SU-DHL-6 (cell line): ENCODE results near the gene CYP19A1.

Experiments used
- H2AFZ ChIP-seq: fragments of 200-600 bp; sonication (generic); 2 replicates; pipeline ENCODE4 v1.6.1; 2014; ENCODE audit warnings: low read depth, mild to moderate bottlenecking, moderate library complexity, mixed read lengths, antibody characterized with exemption, low read length; ENCODE audit not compliant: severe bottlenecking
- H3F3A ChIP-seq: fragments of 200-600 bp; shearing (Covaris generic); 2 replicates; pipeline ENCODE4 v1.6.0; 2016; ENCODE audit warnings: antibody characterized with exemption, mild to moderate bottlenecking; ENCODE audit not compliant: insufficient read depth
- H3K27ac ChIP-seq: fragments of 200-600 bp; sonication (generic); 2 replicates; pipeline ENCODE4 v1.5.1; 2016; ENCODE audit warnings: low read depth, mild to moderate bottlenecking, low read length, moderate library complexity, mixed read lengths
- H3K27me3 ChIP-seq: fragments of 200-600 bp; sonication (generic), shearing (Covaris generic); 2 replicates; pipeline ENCODE4 v1.6.0; 2014; ENCODE audit warnings: mild to moderate bottlenecking, low read length
- H3K36me3 ChIP-seq: fragments of 200-600 bp; sonication (generic); 2 replicates; pipeline ENCODE4 v1.6.1; 2014; ENCODE audit warnings: mild to moderate bottlenecking, low read length, mixed read lengths
- H3K4me2 ChIP-seq: fragments of 300-600, 200-600 bp; shearing (Covaris generic), sonication (generic); 2 replicates; pipeline ENCODE4 v1.6.0; 2014; ENCODE audit warnings: low read length, low read depth, mild to moderate bottlenecking; ENCODE audit not compliant: poor library complexity, severe bottlenecking
- H3K4me3 ChIP-seq: fragments of 200-600 bp; sonication (generic); 2 replicates; pipeline ENCODE4 v1.5.1; 2014; ENCODE audit warnings: antibody characterized with exemption, low read length, mild to moderate bottlenecking, mixed read lengths; ENCODE audit not compliant: insufficient read depth, poor library complexity, severe bottlenecking
- H3K79me2 ChIP-seq: fragments of 200-600 bp; sonication (generic); 2 replicates; pipeline ENCODE4 v1.6.1; 2014; ENCODE audit warnings: mild to moderate bottlenecking, low read length, moderate library complexity; ENCODE audit not compliant: insufficient read depth
- H3K9ac ChIP-seq: fragments of 200-600 bp; sonication (generic); 2 replicates; pipeline ENCODE4 v1.7.0; 2014; ENCODE audit warnings: mild to moderate bottlenecking, low read length
- H3K9me2 ChIP-seq: fragments of 200-600 bp; sonication (generic); replicated peaks from 2 replicates; pipeline ENCODE4 v1.6.1; 2014; ENCODE audit warnings: low read length; ENCODE audit not compliant: insufficient read depth
- H3K9me3 ChIP-seq: fragments of 200-600 bp; sonication (generic); 2 replicates; pipeline ENCODE4 v1.6.1; 2014; ENCODE audit warnings: low read length, mixed read lengths; ENCODE audit not compliant: insufficient read depth
- H4K20me1 ChIP-seq: fragments of 200-600 bp; sonication (generic); 2 replicates; pipeline ENCODE4 v1.6.1; 2014; ENCODE audit warnings: low read depth, mild to moderate bottlenecking, antibody characterized with exemption, low read length, moderate library complexity, mixed read lengths
- EZH2phosphoT487 ChIP-seq: fragments of 200-600 bp; sonication (generic), shearing (Covaris generic); conservative IDR thresholded peaks from 2 replicates; pipeline ENCODE4 v1.6.1; 2018; ENCODE audit warnings: mild to moderate bottlenecking, antibody characterized with exemption, low read length, moderate library complexity, mixed read lengths
- TF ChIP-seq, protein P1 (sequence below): fragments of 200-600 bp; sonication (generic); IDR thresholded peaks from one replicate; pipeline ENCODE4 v1.5.1; 2017; ENCODE audit warnings: antibody characterized with exemption, mild to moderate bottlenecking, low read length, moderate library complexity; ENCODE audit not compliant: insufficient read depth, poor library complexity, severe bottlenecking

The CYP19A1 gene

GRCh38 chr15:51312166-51313073 lies 26.0 kb downstream of the CYP19A1 start:
- H3F3A ChIP-seq = no peaks in the 10 kb centered on the region
- no peak overlapping the region for H3K9ac ChIP-seq
- H3K9me2 ChIP-seq = no peaks in the 10 kb centered on the region
- H3K4me3 ChIP-seq = no peak overlapping the region
- H3K9me3 ChIP-seq = no peaks in the 10 kb centered on the region
- H3K36me3 ChIP-seq = no peaks in the 10 kb centered on the region
- TF ChIP-seq, protein P1, sequence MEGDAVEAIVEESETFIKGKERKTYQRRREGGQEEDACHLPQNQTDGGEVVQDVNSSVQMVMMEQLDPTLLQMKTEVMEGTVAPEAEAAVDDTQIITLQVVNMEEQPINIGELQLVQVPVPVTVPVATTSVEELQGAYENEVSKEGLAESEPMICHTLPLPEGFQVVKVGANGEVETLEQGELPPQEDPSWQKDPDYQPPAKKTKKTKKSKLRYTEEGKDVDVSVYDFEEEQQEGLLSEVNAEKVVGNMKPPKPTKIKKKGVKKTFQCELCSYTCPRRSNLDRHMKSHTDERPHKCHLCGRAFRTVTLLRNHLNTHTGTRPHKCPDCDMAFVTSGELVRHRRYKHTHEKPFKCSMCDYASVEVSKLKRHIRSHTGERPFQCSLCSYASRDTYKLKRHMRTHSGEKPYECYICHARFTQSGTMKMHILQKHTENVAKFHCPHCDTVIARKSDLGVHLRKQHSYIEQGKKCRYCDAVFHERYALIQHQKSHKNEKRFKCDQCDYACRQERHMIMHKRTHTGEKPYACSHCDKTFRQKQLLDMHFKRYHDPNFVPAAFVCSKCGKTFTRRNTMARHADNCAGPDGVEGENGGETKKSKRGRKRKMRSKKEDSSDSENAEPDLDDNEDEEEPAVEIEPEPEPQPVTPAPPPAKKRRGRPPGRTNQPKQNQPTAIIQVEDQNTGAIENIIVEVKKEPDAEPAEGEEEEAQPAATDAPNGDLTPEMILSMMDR = no peak
- TF ChIP-seq EZH2phosphoT487 = no peak
- H2AFZ ChIP-seq = no peak overlapping the region
- H3K27me3 ChIP-seq = no peaks in the 10 kb centered on the region
- H3K4me2 ChIP-seq = no peak overlapping the region
- no peak overlapping the region for H3K27ac ChIP-seq
- no peaks in the 10 kb centered on the region for H4K20me1 ChIP-seq
- no peaks in the 10 kb centered on the region for H3K79me2 ChIP-seq

GRCh38 chr15:51311510-51311909 lies 26.9 kb downstream of the CYP19A1 start:
- Histone ChIP-seq H3K4me3 (no peak overlapping the region), H3K9ac (no peak overlapping the region), H4K20me1 (no peaks in the 10 kb centered on the region), H3K79me2 (no peaks in the 10 kb centered on the region), H3K9me2 (no peaks in the 10 kb centered on the region), H3K36me3 (no peaks in the 10 kb centered on the region), H3F3A (no peaks in the 10 kb centered on the region), H2AFZ (no peak overlapping the region), H3K4me2 (no peak overlapping the region), H3K27ac (no peak overlapping the region), H3K27me3 (no peaks in the 10 kb centered on the region), H3K9me3 (no peaks in the 10 kb centered on the region)
- TF ChIP-seq, protein P1 = no peak
- no peak for TF ChIP-seq EZH2phosphoT487

GRCh38 chr15:51310064-51310463 lies 28.3 kb downstream of the CYP19A1 start:
- no peaks in the 10 kb centered on the region for H3K9me2 ChIP-seq
- no peak overlapping the region for H3K9ac ChIP-seq
- TF ChIP-seq, protein P1 = no peak
- TF ChIP-seq EZH2phosphoT487 = no peak
- H3K27me3 ChIP-seq = no peaks in the 10 kb centered on the region
- H4K20me1 ChIP-seq = no peaks in the 10 kb centered on the region
- no peak overlapping the region for H3K27ac ChIP-seq
- H3K36me3 ChIP-seq = no peaks in the 10 kb centered on the region
- H3K4me3 ChIP-seq = no peak overlapping the region
- no peaks in the 10 kb centered on the region for H3K79me2 ChIP-seq
- H3F3A ChIP-seq = no peaks in the 10 kb centered on the region
- H3K4me2 ChIP-seq = no peak overlapping the region
- H2AFZ ChIP-seq = no peak overlapping the region
- no peaks in the 10 kb centered on the region for H3K9me3 ChIP-seq
